DOHH2 (cell line): ENCODE results near the gene CDC42EP3.

Source experiments
- CTCF ChIP-seq: fragments of 200-600 bp; sonication (generic); IDR thresholded peaks from one replicate; pipeline ENCODE4 v1.5.1; 2014; ENCODE audit warnings: antibody characterized with exemption, mild to moderate bottlenecking, low read depth, low read length; ENCODE audit not compliant: poor library complexity, severe bottlenecking
- EZH2phosphoT487 ChIP-seq: fragments of 200-600 bp; sonication (generic); IDR thresholded peaks from 2 replicates; pipeline ENCODE4 v1.6.1; 2017; ENCODE audit warnings: borderline replicate concordance, mild to moderate bottlenecking, antibody characterized with exemption, low read length, moderate library complexity, mixed read lengths

DNA sequence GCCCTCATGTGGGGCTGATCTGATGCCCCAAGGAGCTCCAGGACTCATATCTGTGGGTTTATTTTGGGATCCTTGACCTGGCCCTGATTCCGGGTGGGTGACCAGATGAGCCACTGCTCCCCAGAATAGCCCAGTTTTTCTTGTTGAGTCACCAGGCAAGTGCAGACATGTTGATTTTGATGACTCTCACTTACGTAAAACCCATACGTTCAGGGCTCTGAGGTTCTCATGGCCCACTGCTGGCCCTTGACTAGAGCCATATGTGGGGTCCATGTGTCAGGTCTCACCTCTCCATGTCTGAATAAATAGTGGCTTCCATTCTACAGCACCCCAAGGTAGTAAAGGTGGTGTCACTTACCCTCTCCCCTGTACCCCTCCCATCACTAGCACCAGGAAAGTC, 41.9 kb downstream of the CDC42EP3 start:
- TF ChIP-seq CTCF = no peak
- no peak for TF ChIP-seq EZH2phosphoT487
